ENCODE data around the gene STAG3.
"Not testable (repeated sequence)": the region's sequence is repeated elsewhere in the genome, so short reads cannot be mapped to it uniquely, and the experiment has no call there.

Gene STAG3

DNA sequence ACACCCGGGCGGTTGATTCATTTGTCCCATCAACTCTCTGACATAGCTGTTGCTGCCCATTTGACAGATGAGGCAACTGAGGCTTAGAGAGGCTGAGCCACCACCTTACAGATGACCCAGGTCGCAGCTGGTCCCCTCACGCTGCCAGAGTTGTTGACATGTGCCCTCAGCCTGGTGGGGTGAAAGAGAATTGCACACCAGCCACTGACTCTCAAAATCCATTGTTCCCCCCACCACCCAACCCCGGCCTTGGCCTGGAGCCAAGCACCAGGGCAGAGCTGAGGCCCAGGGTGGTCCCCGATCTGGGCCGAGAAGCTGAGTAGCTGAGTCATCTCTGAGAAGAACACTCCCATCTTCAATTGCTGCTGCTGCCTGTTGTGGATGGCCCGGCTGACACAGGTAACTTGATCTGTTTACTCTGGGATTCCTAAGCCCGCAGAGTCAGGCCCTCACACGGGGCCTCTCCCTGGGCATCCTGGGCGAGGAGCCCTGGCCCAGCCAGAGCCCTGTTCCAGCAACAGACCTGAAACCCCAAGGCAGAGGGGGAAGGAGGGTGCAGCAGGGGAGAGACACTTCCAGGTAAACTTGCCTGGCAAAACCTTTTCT lies 69.5 kb downstream of the STAG3 start:
- peak; percentile 61 for DNase-seq (ENCODE audit: low read depth)

- no peak for DNase-seq (ENCODE audit: low read depth)
These were observed 70.8 kb downstream of the STAG3 start for GRCh38 chr7:100248483-100248882.

- no peak for DNase-seq (ENCODE audit: low read depth)
These were observed 79.3 kb downstream of the STAG3 start for GRCh38 chr7:100257017-100257416.

DNA sequence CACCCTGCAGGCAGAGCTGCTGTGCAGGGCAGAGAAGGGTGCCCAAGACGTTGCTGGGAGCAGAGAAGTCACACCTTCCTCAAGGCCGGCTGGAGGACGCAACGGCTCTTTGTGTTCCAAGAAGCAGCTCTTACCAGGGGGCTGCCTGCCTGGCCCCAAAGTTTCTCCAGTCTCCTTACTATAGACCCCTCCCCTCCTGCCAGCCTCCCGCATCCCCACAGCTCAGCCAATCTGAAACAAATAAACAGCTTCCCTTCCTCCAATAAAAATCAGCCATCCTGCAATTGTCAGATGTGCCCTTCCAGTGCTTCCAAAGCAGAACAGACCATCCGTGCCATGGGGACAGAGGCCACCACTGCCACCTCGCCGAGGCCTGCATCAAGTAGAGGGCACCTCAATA lies 82.3 kb downstream of the STAG3 start:
- DNase-seq (ENCODE audit: low read depth) = not testable (repeated sequence)

DNA sequence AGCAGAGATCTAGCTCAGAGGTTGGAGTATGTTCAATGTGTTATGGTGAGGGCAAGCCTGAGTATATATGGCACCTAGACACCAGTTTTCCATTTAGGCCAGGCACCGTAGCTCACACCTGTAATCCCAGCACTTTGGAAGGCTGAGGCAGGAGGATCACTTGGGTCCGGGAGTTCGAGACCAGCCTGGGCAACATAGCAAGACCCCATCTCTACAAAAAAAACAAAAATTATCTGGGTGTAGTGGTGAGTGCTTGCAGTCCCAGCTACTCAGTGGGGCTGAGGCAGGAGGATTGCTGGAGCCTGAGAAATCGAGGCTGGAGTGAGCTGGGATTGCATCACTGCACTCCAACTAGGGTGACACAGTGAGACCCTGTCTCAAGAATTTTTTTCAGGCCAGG lies 85.2 kb downstream of the STAG3 start:
- DNase-seq (ENCODE audit: low read depth) = not testable (repeated sequence)
